Stimulated activated memory B cell treated with anti-CD40 and anti-IgM and Interleukin-4, amounts not matched to agents 10 μg/mL and 1 μg/mL and 100 μg/mL, for 72 hours (primary cell): ENCODE data around the gene ATF1.

Experiments
- ATAC-seq: fragments of 150-1000 bp; cut with Tn5 transposase; 2 replicates; pipeline ENCODE4 v1.10.0; 2021
- H3K27ac Mint-ChIP-seq: one replicate; pipeline ENCODE4 v1.8.0; 2022; ENCODE audit warnings: mild to moderate bottlenecking, mixed read lengths
- H3K27me3 Mint-ChIP-seq: one replicate; pipeline ENCODE4 v1.8.0; 2022; ENCODE audit warnings: mixed read lengths
- H3K36me3 Mint-ChIP-seq: one replicate; pipeline ENCODE4 v1.8.0; 2022; ENCODE audit warnings: mixed read lengths
- H3K4me1 Mint-ChIP-seq: one replicate; pipeline ENCODE4 v1.8.0; 2022; ENCODE audit warnings: mixed read lengths
- H3K4me3 Mint-ChIP-seq: one replicate; pipeline ENCODE4 v1.8.0; 2022; ENCODE audit warnings: mild to moderate bottlenecking, moderate library complexity, mixed read lengths
- H3K9me3 Mint-ChIP-seq: one replicate; pipeline ENCODE4 v1.8.0; 2022; ENCODE audit warnings: mixed read lengths

ATF1 gene

GRCh38 chr12:50763639-50764285, at the start of gene ATF1:
Gene ATF1, plus strand, starts transcription at chr12:50764101. Its CDS starts 16,045 bp downstream, at chr12:50780146.
- H3K27me3 Mint-ChIP-seq = no peaks in the 10 kb centered on the region
- peaks cover 38% of the 10 kb centered on the region for H3K4me1 Mint-ChIP-seq
- peak; percentile 93 for ATAC-seq
- peak within 1 kb of the TSS; percentile 98 for H3K4me3 Mint-ChIP-seq
- peak within 1 kb of the TSS; percentile 97 for H3K27ac Mint-ChIP-seq
- peaks cover 4% of the 10 kb centered on the region for H3K9me3 Mint-ChIP-seq
- H3K36me3 Mint-ChIP-seq = no peaks in the 10 kb centered on the region

- Mint-ChIP-seq H3K9me3 (no peaks in the 10 kb centered on the region), H3K4me3 (no peak overlapping the region), H3K36me3 (peaks cover 43% of the 10 kb centered on the region), H3K27ac (peak overlapping the region; percentile 17), H3K4me1 (no peaks in the 10 kb centered on the region), H3K27me3 (no peaks in the 10 kb centered on the region)
- ATAC-seq = no peak
Observed at GRCh38 chr12:50715174-50715573, 48.7 kb upstream of the ATF1 start.

- Mint-ChIP-seq H3K27me3 (no peaks in the 10 kb centered on the region), H3K9me3 (no peaks in the 10 kb centered on the region), H3K4me1 (peaks cover 11% of the 10 kb centered on the region), H3K4me3 (no peak overlapping the region), H3K36me3 (peaks cover 57% of the 10 kb centered on the region), H3K27ac (no peak overlapping the region)
- no peak for ATAC-seq
Observed at GRCh38 chr12:50718760-50719159, 45.1 kb upstream of the ATF1 start.

GRCh38 chr12:50720085-50720484, 43.8 kb upstream of the ATF1 start:
- H3K27me3 Mint-ChIP-seq = no peaks in the 10 kb centered on the region
- peaks cover 62% of the 10 kb centered on the region for H3K36me3 Mint-ChIP-seq
- no peak overlapping the region for H3K27ac Mint-ChIP-seq
- no peak for ATAC-seq
- peaks cover 11% of the 10 kb centered on the region for H3K4me1 Mint-ChIP-seq
- H3K9me3 Mint-ChIP-seq = no peaks in the 10 kb centered on the region
- H3K4me3 Mint-ChIP-seq = no peak overlapping the region

- H3K36me3 Mint-ChIP-seq = peaks cover 66% of the 10 kb centered on the region
- no peak overlapping the region for H3K27ac Mint-ChIP-seq
- no peak for ATAC-seq
- no peaks in the 10 kb centered on the region for H3K27me3 Mint-ChIP-seq
- H3K9me3 Mint-ChIP-seq = no peaks in the 10 kb centered on the region
- H3K4me1 Mint-ChIP-seq = peaks cover 11% of the 10 kb centered on the region
- no peak overlapping the region for H3K4me3 Mint-ChIP-seq
Observed at GRCh38 chr12:50720501-50720900, 43.4 kb upstream of the ATF1 start.

GRCh38 chr12:50723865-50724264, 40.0 kb upstream of the ATF1 start:
- Mint-ChIP-seq H3K4me1 (peaks cover 11% of the 10 kb centered on the region), H3K27ac (peak overlapping the region; percentile 72), H3K27me3 (no peaks in the 10 kb centered on the region), H3K4me3 (no peak overlapping the region), H3K9me3 (no peaks in the 10 kb centered on the region), H3K36me3 (peaks cover 65% of the 10 kb centered on the region)
- no peak for ATAC-seq

- Mint-ChIP-seq H3K27ac (no peak overlapping the region), H3K36me3 (peaks cover 73% of the 10 kb centered on the region)
Observed at GRCh38 chr12:50725011-50725942, 38.6 kb upstream of the ATF1 start.

GRCh38 chr12:50727466-50727865, 36.4 kb upstream of the ATF1 start:
- Mint-ChIP-seq H3K36me3 (peaks cover 78% of the 10 kb centered on the region), H3K4me3 (no peak overlapping the region), H3K4me1 (peaks cover 8% of the 10 kb centered on the region), H3K27me3 (no peaks in the 10 kb centered on the region), H3K27ac (no peak overlapping the region), H3K9me3 (no peaks in the 10 kb centered on the region)
- no peak for ATAC-seq

More at GRCh38 chr12:50725011-50725942, 38.6 kb upstream of the ATF1 start:
- Mint-ChIP-seq H3K4me1 (peaks cover 11% of the 10 kb centered on the region), H3K9me3 (no peaks in the 10 kb centered on the region), H3K4me3 (no peak overlapping the region), H3K27me3 (no peaks in the 10 kb centered on the region)
- no peak for ATAC-seq

GRCh38 chr12:50728417-50728816, 35.5 kb upstream of the ATF1 start:
- Mint-ChIP-seq H3K36me3 (peaks cover 78% of the 10 kb centered on the region), H3K27ac (no peak overlapping the region), H3K9me3 (no peaks in the 10 kb centered on the region), H3K4me1 (no peaks in the 10 kb centered on the region), H3K27me3 (no peaks in the 10 kb centered on the region), H3K4me3 (no peak overlapping the region)
- ATAC-seq = no peak

- Mint-ChIP-seq H3K9me3 (no peaks in the 10 kb centered on the region), H3K36me3 (peaks cover 78% of the 10 kb centered on the region), H3K4me1 (no peaks in the 10 kb centered on the region), H3K4me3 (no peak overlapping the region), H3K27ac (no peak overlapping the region), H3K27me3 (no peaks in the 10 kb centered on the region)
- no peak for ATAC-seq
Observed at GRCh38 chr12:50728841-50729240, 35.1 kb upstream of the ATF1 start.

- Mint-ChIP-seq H3K27ac (no peak overlapping the region), H3K4me1 (no peaks in the 10 kb centered on the region)
Observed at GRCh38 chr12:50732591-50732990, 31.3 kb upstream of the ATF1 start.

GRCh38 chr12:50733706-50734105, 30.2 kb upstream of the ATF1 start:
- Mint-ChIP-seq H3K36me3 (peaks cover 88% of the 10 kb centered on the region), H3K4me3 (no peak overlapping the region), H3K27ac (no peak overlapping the region), H3K27me3 (no peaks in the 10 kb centered on the region), H3K9me3 (no peaks in the 10 kb centered on the region), H3K4me1 (no peaks in the 10 kb centered on the region)
- no peak for ATAC-seq

More at GRCh38 chr12:50732591-50732990, 31.3 kb upstream of the ATF1 start:
- no peak for ATAC-seq
- no peaks in the 10 kb centered on the region for H3K9me3 Mint-ChIP-seq
- no peak overlapping the region for H3K4me3 Mint-ChIP-seq
- H3K27me3 Mint-ChIP-seq = no peaks in the 10 kb centered on the region
- H3K36me3 Mint-ChIP-seq = peaks cover 88% of the 10 kb centered on the region

- Mint-ChIP-seq H3K9me3 (no peaks in the 10 kb centered on the region), H3K36me3 (peaks cover 88% of the 10 kb centered on the region), H3K27ac (no peak overlapping the region), H3K4me1 (no peaks in the 10 kb centered on the region), H3K27me3 (no peaks in the 10 kb centered on the region), H3K4me3 (no peak overlapping the region)
- ATAC-seq = no peak
Observed at GRCh38 chr12:50734409-50735263, 29.3 kb upstream of the ATF1 start.

GRCh38 chr12:50739611-50740010, 24.3 kb upstream of the ATF1 start:
- ATAC-seq = no peak
- Mint-ChIP-seq H3K27ac (no peak overlapping the region), H3K36me3 (peaks cover 92% of the 10 kb centered on the region), H3K9me3 (no peaks in the 10 kb centered on the region), H3K4me1 (no peaks in the 10 kb centered on the region), H3K4me3 (no peak overlapping the region), H3K27me3 (no peaks in the 10 kb centered on the region)

- ATAC-seq = no peak
- Mint-ChIP-seq H3K27me3 (no peaks in the 10 kb centered on the region), H3K9me3 (no peaks in the 10 kb centered on the region), H3K36me3 (peaks cover 88% of the 10 kb centered on the region), H3K4me3 (no peak overlapping the region), H3K4me1 (no peaks in the 10 kb centered on the region), H3K27ac (peak overlapping the region; percentile 6)
Observed at GRCh38 chr12:50740307-50740706, 23.6 kb upstream of the ATF1 start.
